Hematopoietic multipotent progenitor cell treated with erythropoietin and hydrocortisone succinate and interleukin-3 and kit ligand, for 6 days (in vitro differentiated cells): Measurements from ENCODE around the gene AKT1S1.

Source experiments
- DNase-seq: peaks from one replicate; pipeline ENCODE4 v3.0.0-alpha.2; 2015

Gene AKT1S1

DNA sequence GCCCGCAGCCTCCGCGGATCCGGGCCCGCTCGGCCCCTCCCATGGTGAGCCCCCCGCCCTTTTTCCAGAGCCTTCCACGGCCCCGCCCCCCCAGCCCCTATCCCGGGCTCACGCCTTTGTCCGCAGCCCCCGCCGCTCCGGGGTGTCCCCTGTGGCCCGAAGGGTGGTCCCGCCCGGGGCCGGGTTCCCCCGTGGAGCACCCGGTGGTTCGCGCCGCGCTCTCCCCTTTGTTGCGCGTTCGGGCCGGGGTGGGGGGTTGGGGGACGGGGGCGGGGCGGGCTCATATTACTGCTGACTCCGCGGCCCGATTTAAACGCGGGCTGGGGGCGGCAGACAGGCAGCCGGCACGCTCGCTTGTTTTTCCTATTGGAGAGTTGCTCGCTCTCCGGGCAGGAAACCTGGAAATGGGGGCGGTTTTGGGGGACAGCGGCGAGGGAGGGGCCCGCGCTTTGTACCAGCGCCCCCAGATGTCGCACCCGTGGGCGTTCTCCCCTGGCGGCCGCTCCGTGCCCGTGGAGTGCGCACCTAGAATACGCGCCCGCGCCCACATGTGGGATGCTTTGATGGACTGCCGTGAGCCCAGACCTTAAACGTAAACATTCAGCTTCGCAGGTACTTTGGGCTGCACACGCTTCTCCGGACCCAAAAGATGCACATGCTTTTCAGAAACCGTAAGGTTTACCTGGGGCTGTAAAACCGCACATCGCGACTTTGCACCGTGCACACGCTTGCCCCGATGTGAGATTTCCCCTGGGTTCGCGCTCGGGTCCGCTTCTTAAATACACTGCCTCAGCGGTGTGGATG, 25.5 kb downstream of the AKT1S1 start:
- no peak for DNase-seq

- DNase-seq = peak; percentile 97
Observed at GRCh38 chr19:49850487-49851342, 26.4 kb downstream of the AKT1S1 start, which contains the start of gene PTOV1. TSS of gene PTOV1 (plus strand) at chr19:49851159.

- DNase-seq = no peak
Observed at GRCh38 chr19:49850221-49850486, 27.0 kb downstream of the AKT1S1 start.

- DNase-seq = no peak
Observed at GRCh38 chr19:49849433-49850220, 27.5 kb downstream of the AKT1S1 start.

- DNase-seq = no peak
Observed at GRCh38 chr19:49848938-49849337, 28.2 kb downstream of the AKT1S1 start.

DNA sequence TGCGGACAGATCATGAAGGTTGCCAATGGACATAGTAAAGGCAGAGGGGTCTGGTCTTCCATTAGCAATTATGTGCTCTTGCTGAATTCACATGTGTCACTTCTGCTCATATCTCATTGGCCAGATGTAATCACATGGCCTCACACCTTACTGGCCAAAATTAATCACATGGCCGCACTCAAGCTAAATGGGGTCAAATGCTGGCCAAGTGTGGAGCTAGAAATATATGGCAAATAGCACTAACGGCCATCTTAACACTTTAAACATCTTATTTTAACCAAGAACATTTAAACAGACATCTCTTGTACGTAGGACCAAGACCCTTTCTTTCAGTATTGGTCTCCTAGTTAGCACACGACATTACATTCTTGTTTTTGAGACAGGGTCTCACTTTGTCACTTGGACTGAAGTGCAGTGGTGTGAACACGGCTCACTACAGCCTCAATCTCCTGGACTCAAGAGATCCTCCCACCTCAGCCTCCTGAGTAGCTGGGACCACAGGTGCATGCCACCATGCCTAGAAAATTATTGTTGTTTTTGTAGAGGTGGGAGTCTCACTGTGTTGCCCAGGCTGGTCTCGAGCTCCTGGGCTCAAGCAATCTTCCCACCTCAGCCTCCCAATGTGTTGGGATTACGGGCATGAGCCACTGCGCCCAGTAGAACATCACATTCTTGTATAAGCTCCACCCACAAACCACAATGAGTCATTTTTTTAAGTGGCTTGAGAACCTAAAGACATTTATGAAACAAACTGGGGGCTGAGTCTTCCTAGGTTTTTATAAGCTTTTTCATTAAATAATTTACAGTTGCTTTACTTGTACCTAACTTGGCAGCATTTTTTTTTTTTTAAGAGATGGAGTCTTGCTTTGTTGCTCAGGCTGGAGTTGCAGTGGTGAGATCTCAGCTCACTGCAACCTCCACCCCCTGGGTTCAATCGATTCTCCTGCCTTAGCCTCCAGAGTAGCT, 29.1 kb downstream of the AKT1S1 start:
- DNase-seq = peak; percentile 92

DNA sequence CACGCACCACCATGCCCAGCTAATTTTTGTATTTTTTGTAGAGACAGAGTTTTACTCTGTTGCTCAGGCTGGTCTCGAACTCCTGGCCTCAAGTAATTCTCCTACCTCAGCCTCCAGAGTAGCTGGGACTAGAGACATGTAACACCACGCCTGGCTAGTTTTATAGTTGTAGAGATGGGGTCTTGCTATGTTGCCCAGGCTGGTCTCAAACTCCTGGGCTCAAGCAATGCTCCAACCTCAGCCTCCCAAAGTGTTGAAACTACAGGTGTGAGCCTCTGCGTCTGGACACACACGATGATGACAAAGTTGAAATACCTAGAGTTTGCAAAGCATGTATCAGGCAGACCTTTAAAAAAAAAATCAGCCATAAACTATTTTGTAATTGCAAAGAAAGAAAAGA, 30.7 kb downstream of the AKT1S1 start:
- DNase-seq = no peak

DNA sequence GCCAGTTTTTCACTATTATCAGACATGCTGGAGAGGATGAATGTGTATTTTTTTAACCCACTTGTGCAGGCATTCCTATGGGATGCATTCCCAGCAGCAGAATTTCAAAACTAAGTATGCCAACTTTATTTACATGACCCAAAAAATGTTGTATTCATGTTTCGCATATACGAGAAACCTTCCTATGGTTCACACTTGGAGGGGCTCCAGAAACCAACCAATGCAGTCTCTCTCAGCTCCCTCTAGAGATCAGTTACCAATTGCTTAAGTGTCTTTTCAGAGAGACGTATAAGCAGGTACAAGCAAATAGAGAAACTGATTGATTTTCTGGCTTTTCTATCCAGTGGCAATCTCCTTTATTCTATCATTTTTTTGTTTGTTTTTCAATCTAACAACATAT, 31.7 kb downstream of the AKT1S1 start:
- no peak for DNase-seq

- DNase-seq = no peak
Observed at GRCh38 chr19:49844138-49845095, 32.7 kb downstream of the AKT1S1 start.

GRCh38 chr19:49843265-49843664, 33.9 kb downstream of the AKT1S1 start:
- no peak for DNase-seq

GRCh38 chr19:49840736-49841249, 36.4 kb downstream of the AKT1S1 start:
- no peak for DNase-seq

DNA sequence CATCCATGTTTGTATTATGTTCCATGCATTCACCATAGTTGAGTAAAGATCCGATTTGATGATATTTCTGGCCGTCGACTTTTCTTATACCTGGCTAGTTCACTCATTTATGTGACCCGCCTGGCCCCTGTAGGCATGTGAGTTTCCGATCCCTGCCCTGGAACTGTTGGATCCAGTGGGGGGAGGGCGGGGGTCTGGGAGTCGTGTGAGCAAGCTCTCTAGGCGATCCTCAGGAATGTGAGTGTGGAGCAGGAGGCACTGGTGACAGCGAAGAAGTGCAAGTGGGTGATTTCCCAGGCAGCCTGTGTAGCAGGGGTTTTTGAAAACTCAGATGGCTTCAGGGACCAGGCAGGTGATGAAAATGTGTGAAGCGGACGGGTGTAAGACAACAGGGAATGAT, 36.8 kb downstream of the AKT1S1 start:
- DNase-seq = no peak

- no peak for DNase-seq
Observed at GRCh38 chr19:49839713-49840112, 37.4 kb downstream of the AKT1S1 start.

DNA sequence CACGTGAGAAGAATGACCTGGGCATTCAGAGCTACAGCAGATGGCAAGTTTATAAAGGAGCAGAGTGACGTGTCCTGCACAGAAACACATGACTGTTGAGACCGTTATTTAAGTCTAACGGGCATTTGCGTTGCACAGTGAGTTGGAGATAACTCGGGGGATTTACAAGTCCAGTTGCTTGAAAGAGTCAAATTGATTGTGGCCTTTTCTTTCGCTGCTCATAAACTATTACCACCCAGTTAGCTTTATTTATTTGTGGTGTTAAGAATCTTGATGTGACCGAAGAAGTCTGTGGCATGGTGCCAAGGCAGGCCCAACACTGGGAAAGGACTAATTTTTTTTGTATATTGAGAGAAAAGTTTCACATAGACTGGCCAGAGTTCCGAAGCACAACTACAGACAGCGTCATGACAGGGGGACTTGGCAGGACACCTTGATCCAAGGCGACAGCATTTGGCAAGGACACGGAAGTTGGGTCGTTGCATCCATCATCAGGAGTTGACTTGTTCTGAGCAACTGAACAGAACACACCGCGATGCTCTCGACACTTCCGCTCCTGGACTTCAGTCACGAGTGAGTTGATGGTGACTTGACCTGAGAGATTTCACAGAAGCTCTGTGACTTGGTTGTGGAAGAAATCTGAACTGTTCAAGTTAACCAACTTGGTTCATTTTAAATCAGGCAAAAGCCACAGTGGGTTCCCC, 38.1 kb downstream of the AKT1S1 start:
- no peak for DNase-seq

GRCh38 chr19:49837425-49837824, 39.7 kb downstream of the AKT1S1 start:
- no peak for DNase-seq

DNA sequence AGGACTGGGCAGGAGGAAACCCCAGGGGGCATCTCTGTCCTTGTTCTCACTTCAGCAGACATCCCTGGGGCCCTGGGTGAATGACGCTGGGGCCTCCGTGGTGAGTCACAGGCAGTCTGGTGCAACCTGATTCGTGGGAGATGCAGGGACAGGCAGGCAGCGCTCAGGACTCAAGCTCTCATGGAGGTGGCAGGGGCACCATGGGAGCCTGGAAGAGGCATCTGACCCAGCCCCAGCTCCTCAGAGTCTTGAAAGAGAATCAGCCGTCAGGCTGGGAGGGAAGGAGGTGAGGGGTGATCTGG, 40.2 kb downstream of the AKT1S1 start:
- DNase-seq = no peak

- DNase-seq = no peak
Observed at GRCh38 chr19:49836176-49837008, 40.8 kb downstream of the AKT1S1 start.

DNA sequence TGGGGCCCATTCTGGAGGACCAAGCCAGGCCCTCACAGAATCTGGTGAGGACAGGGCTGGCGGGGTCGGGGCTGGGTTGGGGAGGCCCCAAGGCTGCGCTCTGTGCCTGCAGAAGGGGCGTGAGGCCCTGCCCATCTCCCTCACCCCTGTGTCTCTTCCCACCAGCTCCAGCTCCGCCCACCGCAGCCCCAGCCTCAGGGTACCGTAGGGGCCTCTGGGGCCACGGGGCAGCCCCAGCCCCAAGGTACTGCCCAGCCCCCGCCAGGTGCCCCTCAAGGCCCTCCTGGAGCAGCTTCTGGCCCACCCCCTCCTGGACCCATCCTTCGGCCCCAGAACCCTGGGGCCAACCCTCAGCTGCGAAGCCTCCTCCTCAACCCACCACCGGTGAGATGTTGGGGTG, 41.6 kb downstream of the AKT1S1 start:
- no peak for DNase-seq

DNA sequence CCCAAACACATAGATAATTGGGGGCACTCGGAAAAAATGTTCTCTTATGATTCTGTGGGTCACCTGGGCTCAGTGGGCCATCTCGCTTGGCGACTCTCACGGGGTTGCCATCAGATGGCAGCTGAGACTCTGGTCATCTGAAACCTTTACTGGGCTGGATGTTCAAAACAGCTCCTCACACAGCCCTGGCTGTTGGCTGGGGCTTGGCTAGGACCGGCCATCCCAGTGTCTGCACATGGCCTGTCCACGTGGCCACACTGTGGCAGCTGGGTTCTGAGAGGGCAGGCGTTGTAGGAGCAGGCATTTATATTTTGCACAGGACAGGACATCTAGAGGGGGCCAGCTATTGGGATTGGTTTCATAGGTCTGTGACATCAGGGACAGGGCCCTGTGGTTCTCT, 43.6 kb downstream of the AKT1S1 start:
- no peak for DNase-seq
